Measurements from ENCODE around the gene FAM234B. TPM values are rescaled to one million over a fixed set of nuclear protein-coding genes. Genes with fewer than 3 reads are reported as not detected.

The FAM234B gene
- total and polyA plus RNA-seq, 2 experiments from 2014 or later, result 0.66 to 4.1 TPM

GRCh38 chr12:13105781-13106180 lies 61.6 kb downstream of the FAM234B start:
- Histone ChIP-seq H3K4me2 (no peak overlapping the region), H3K36me3 (replicated peaks; ENCODE audit: insufficient read depth, low read depth) (no peaks in the 10 kb centered on the region), H3K4me3 (no peak overlapping the region), H3K9me3 (ENCODE audit: low read depth) (no peaks in the 10 kb centered on the region), H3K79me2 (no peaks in the 10 kb centered on the region), H3K4me1 (ENCODE audit: insufficient read depth) (peaks cover 19% of the 10 kb centered on the region), H4K20me1 (ENCODE audit: insufficient read depth, poor library complexity, severe bottlenecking) (no peaks in the 10 kb centered on the region), H3K27ac (no peak overlapping the region), H3K9me2 (replicated peaks; ENCODE audit: insufficient read depth) (no peaks in the 10 kb centered on the region), H2AFZ (no peak overlapping the region), H3K27me3 (no peaks in the 10 kb centered on the region)
- 89% methylated on average over 1 of the region's 1 CpG for WGBS (ENCODE audit: low lambda C conversion rate, missing lambda C conversion rate)
- no peak for DNase-seq (ENCODE audit: low spot score)
- TF ChIP-seq EZH2phosphoT487 (IDR thresholded peaks at IDR 0.05; ENCODE audit: low read depth, severe bottlenecking, unreplicated experiment) (no peak), CTCF (IDR thresholded peaks at IDR 0.05; ENCODE audit: poor library complexity) (no peak), EZH2 (IDR thresholded peaks at IDR 0.05; ENCODE audit: borderline replicate concordance) (no peak)

- no peak overlapping the region for H3K27ac ChIP-seq
- TF ChIP-seq EZH2phosphoT487 (IDR thresholded peaks at IDR 0.05; ENCODE audit: low read depth, severe bottlenecking, unreplicated experiment), result no peak
- no peak for TF ChIP-seq CTCF (IDR thresholded peaks at IDR 0.05; ENCODE audit: poor library complexity)
- no peaks in the 10 kb centered on the region for H3K79me2 ChIP-seq
- no peaks in the 10 kb centered on the region for H3K36me3 ChIP-seq (replicated peaks; ENCODE audit: insufficient read depth, low read depth)
- H2AFZ ChIP-seq, result no peak overlapping the region
- 100% methylated on average over 1 of the region's 1 CpG for WGBS (ENCODE audit: low lambda C conversion rate, missing lambda C conversion rate)
- H3K9me3 ChIP-seq (ENCODE audit: low read depth), result no peaks in the 10 kb centered on the region
- H4K20me1 ChIP-seq (ENCODE audit: insufficient read depth, poor library complexity, severe bottlenecking), result no peaks in the 10 kb centered on the region
- H3K4me1 ChIP-seq (ENCODE audit: insufficient read depth), result peaks cover 15% of the 10 kb centered on the region
- no peak overlapping the region for H3K4me2 ChIP-seq
- no peaks in the 10 kb centered on the region for H3K9me2 ChIP-seq (replicated peaks; ENCODE audit: insufficient read depth)
- DNase-seq (ENCODE audit: low spot score), result no peak
- no peak overlapping the region for H3K4me3 ChIP-seq
- H3K27me3 ChIP-seq, result no peaks in the 10 kb centered on the region
Measured at GRCh38 chr12:13106666-13107065, 62.5 kb downstream of the FAM234B start.

GRCh38 chr12:13112968-13113367 lies 68.8 kb downstream of the FAM234B start:
- 95% methylated on average over 6 of the region's 6 CpGs for WGBS (ENCODE audit: low lambda C conversion rate, missing lambda C conversion rate)
- Histone ChIP-seq H3K4me1 (ENCODE audit: insufficient read depth) (no peaks in the 10 kb centered on the region), H3K36me3 (replicated peaks; ENCODE audit: insufficient read depth, low read depth) (no peaks in the 10 kb centered on the region), H3K9me2 (replicated peaks; ENCODE audit: insufficient read depth) (no peaks in the 10 kb centered on the region), H3K27me3 (no peaks in the 10 kb centered on the region), H3K27ac (no peak overlapping the region), H2AFZ (no peak overlapping the region), H3K79me2 (no peaks in the 10 kb centered on the region), H3K9me3 (ENCODE audit: low read depth) (no peaks in the 10 kb centered on the region), H4K20me1 (ENCODE audit: insufficient read depth, poor library complexity, severe bottlenecking) (no peaks in the 10 kb centered on the region), H3K4me2 (no peak overlapping the region), H3K4me3 (no peak overlapping the region)
- no peak for TF ChIP-seq EZH2 (IDR thresholded peaks at IDR 0.05; ENCODE audit: borderline replicate concordance)
- no peak for DNase-seq (ENCODE audit: low spot score)

- Histone ChIP-seq H3K9me3 (ENCODE audit: low read depth) (no peaks in the 10 kb centered on the region), H3K27ac (no peak overlapping the region), H3K4me3 (no peak overlapping the region), H3K9me2 (replicated peaks; ENCODE audit: insufficient read depth) (no peaks in the 10 kb centered on the region), H3K4me2 (peak overlapping the region; percentile 18), H3K4me1 (ENCODE audit: insufficient read depth) (no peaks in the 10 kb centered on the region), H3K27me3 (no peaks in the 10 kb centered on the region), H4K20me1 (ENCODE audit: insufficient read depth, poor library complexity, severe bottlenecking) (no peaks in the 10 kb centered on the region), H3K36me3 (replicated peaks; ENCODE audit: insufficient read depth, low read depth) (no peaks in the 10 kb centered on the region), H2AFZ (no peak overlapping the region), H3K79me2 (no peaks in the 10 kb centered on the region)
- 53% methylated on average over 15 of the region's 15 CpGs for WGBS (ENCODE audit: low lambda C conversion rate, missing lambda C conversion rate)
- TF ChIP-seq CTCF (IDR thresholded peaks at IDR 0.05; ENCODE audit: poor library complexity) (no peak), EZH2phosphoT487 (IDR thresholded peaks at IDR 0.05; ENCODE audit: low read depth, severe bottlenecking, unreplicated experiment) (no peak)
- no peak for DNase-seq (ENCODE audit: low spot score)
Measured at GRCh38 chr12:13114251-13115052, 70.3 kb downstream of the FAM234B start.
